Measurements from ENCODE around the gene CCDC116.

DNA sequence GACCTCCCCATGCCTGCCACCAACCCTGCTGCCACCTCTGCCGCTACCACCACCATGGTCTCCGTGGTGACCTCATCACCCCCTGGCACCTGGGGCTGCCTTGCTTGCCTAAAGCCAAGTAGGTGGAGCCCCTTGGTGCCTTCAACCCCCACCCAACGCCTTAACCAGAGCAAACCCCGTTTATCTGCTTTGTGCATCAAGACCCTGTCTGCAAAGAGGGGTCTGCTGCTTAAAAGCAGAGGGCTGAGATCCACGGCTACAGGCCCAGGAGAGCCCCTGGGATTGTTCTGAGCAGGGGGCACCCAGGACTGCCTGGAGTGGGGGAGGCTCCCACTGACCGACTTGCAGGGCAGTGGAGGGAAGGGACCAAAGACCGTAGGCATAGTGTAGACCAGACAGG, 28.3 kb downstream of the CCDC116 start:
- TF ChIP-seq FOXM1 (IDR thresholded peaks at IDR 0.05; ENCODE audit: borderline replicate concordance) (no peak), TARDBP (IDR thresholded peaks at IDR 0.05) (no peak), BHLHE40 (IDR thresholded peaks at IDR 0.05; ENCODE audit: borderline replicate concordance) (no peak)
